OCI-LY1 (cell line): ENCODE results near the gene ARMC9.

Experiments
- H2AFZ ChIP-seq: fragments of 200-600 bp; sonication (generic), shearing (Covaris generic); 2 replicates; pipeline ENCODE4 v1.6.0; 2014; ENCODE audit warnings: antibody characterized with exemption, mild to moderate bottlenecking, low read length
- H3F3A ChIP-seq: fragments of 200-600 bp; sonication (generic), shearing (Covaris generic); 2 replicates; pipeline ENCODE4 v1.6.0; 2014; ENCODE audit warnings: mild to moderate bottlenecking, antibody characterized with exemption, low read length, moderate library complexity; ENCODE audit not compliant: insufficient read depth
- H3K27ac ChIP-seq: fragments of 200-600 bp; sonication (generic); 2 replicates; pipeline ENCODE4 v1.5.1; 2014; ENCODE audit warnings: low read length, mixed run types, mild to moderate bottlenecking, low read depth; ENCODE audit not compliant: poor library complexity, severe bottlenecking
- H3K27me3 ChIP-seq: fragments of 200-600 bp; sonication (generic); 2 replicates; pipeline ENCODE4 v1.6.0; 2014; ENCODE audit warnings: antibody characterized with exemption, mild to moderate bottlenecking, low read length, moderate library complexity; ENCODE audit not compliant: insufficient read depth
- H3K36me3 ChIP-seq: fragments of 200-600 bp; sonication (generic); 2 replicates; pipeline ENCODE4 v1.6.1; 2014; ENCODE audit warnings: mild to moderate bottlenecking, antibody characterized with exemption, low read length, moderate library complexity, mixed read lengths; ENCODE audit not compliant: insufficient read depth
- H3K4me1 ChIP-seq: fragments of 200-600 bp; sonication (generic); 2 replicates; pipeline ENCODE4 v1.5.1; 2014; ENCODE audit warnings: mild to moderate bottlenecking, low read length, moderate library complexity; ENCODE audit not compliant: insufficient read depth, severe bottlenecking
- H3K4me2 ChIP-seq: fragments of 200-600 bp; sonication (generic), shearing (Covaris generic); 2 replicates; pipeline ENCODE4 v1.6.1; 2014; ENCODE audit warnings: low read length
- H3K4me3 ChIP-seq: fragments of 200-600 bp; sonication (generic); 2 replicates; pipeline ENCODE4 v1.5.1; 2014; ENCODE audit warnings: low read length, low read depth, mild to moderate bottlenecking, mixed read lengths; ENCODE audit not compliant: poor library complexity, severe bottlenecking
- H3K79me2 ChIP-seq: fragments of 200-600 bp; shearing (Covaris generic); 2 replicates; pipeline ENCODE4 v1.6.1; 2016; ENCODE audit warnings: mixed run types, low read length, mixed read lengths; ENCODE audit not compliant: insufficient read depth
- H3K9ac ChIP-seq: fragments of 200-600 bp; sonication (generic), shearing (Covaris generic); 2 replicates; pipeline ENCODE4 v1.6.1; 2014; ENCODE audit warnings: mild to moderate bottlenecking, low read length, mixed read lengths
- H3K9me2 ChIP-seq: fragments of 200-600 bp; sonication (generic), shearing (Covaris generic); 2 replicates; pipeline ENCODE4 v1.6.1; 2014; ENCODE audit warnings: low read depth, mild to moderate bottlenecking, low read length, mixed read lengths
- H3K9me3 ChIP-seq: fragments of 200-600 bp; shearing (Covaris generic); 2 replicates; pipeline ENCODE4 v1.6.1; 2014; ENCODE audit warnings: low read length, mixed read lengths
- H4K20me1 ChIP-seq: fragments of 200-600 bp; sonication (generic), shearing (Covaris generic); 2 replicates; pipeline ENCODE4 v1.6.0; 2016; ENCODE audit warnings: mild to moderate bottlenecking, low read length; ENCODE audit not compliant: insufficient read depth
- CTCF ChIP-seq: fragments of 200-600 bp; sonication (generic), shearing (Covaris generic); IDR thresholded peaks from 2 replicates; pipeline ENCODE4 v1.5.1; 2017; ENCODE audit warnings: mild to moderate bottlenecking, antibody characterized with exemption, low read length, moderate library complexity, mixed read lengths
- EZH2 ChIP-seq: fragments of 200-600 bp; sonication (generic), shearing (Covaris generic); IDR thresholded peaks from 2 replicates; pipeline ENCODE4 v1.8.0; 2017; ENCODE audit warnings: borderline replicate concordance, mixed run types, mild to moderate bottlenecking, antibody characterized with exemption, low read length, moderate library complexity, mixed read lengths

The ARMC9 gene

GRCh38 chr2:231319867-231320266, 121.4 kb downstream of the ARMC9 start:
- Histone ChIP-seq H3K79me2 (no peaks in the 10 kb centered on the region), H3K4me2 (no peak overlapping the region), H3K4me1 (peaks cover 10% of the 10 kb centered on the region), H3F3A (no peaks in the 10 kb centered on the region), H2AFZ (no peak overlapping the region), H4K20me1 (no peaks in the 10 kb centered on the region), H3K9me2 (no peaks in the 10 kb centered on the region), H3K36me3 (no peaks in the 10 kb centered on the region; the same call in 1 of the 2 replicates), H3K4me3 (no peak overlapping the region), H3K27me3 (peaks cover 17% of the 10 kb centered on the region; the same call in 1 of the 2 replicates), H3K27ac (no peak overlapping the region), H3K9me3 (peaks cover 11% of the 10 kb centered on the region; the same call in 1 of the 2 replicates), H3K9ac (no peak overlapping the region)
- TF ChIP-seq EZH2 (no peak), CTCF (no peak)

- Histone ChIP-seq H3K4me1 (peaks cover 7% of the 10 kb centered on the region), H3K4me2 (no peak overlapping the region), H3K36me3 (no peaks in the 10 kb centered on the region; the same call in 1 of the 2 replicates), H3K9ac (no peak overlapping the region), H3K27ac (no peak overlapping the region), H3K79me2 (no peaks in the 10 kb centered on the region), H3K9me2 (no peaks in the 10 kb centered on the region), H3K27me3 (peaks cover 17% of the 10 kb centered on the region; the same call in 1 of the 2 replicates), H3F3A (no peaks in the 10 kb centered on the region), H4K20me1 (no peaks in the 10 kb centered on the region), H3K4me3 (no peak overlapping the region), H3K9me3 (peaks cover 8% of the 10 kb centered on the region; the same call in 1 of the 2 replicates), H2AFZ (no peak overlapping the region)
- TF ChIP-seq EZH2: no peak
- no peak for TF ChIP-seq CTCF
Measured at GRCh38 chr2:231321021-231321420, 122.6 kb downstream of the ARMC9 start.

GRCh38 chr2:231321556-231322334, 123.3 kb downstream of the ARMC9 start:
- no peaks in the 10 kb centered on the region for H3K9me2 ChIP-seq
- H3K4me3 ChIP-seq: no peak overlapping the region
- H2AFZ ChIP-seq: no peak overlapping the region
- H3K36me3 ChIP-seq: no peaks in the 10 kb centered on the region; the same call in 1 of the 2 replicates
- no peak overlapping the region for H3K27ac ChIP-seq
- TF ChIP-seq EZH2 (no peak), CTCF (no peak)
- peaks cover 7% of the 10 kb centered on the region for H3K4me1 ChIP-seq
- H4K20me1 ChIP-seq: no peaks in the 10 kb centered on the region
- no peak overlapping the region; the same call in 1 of the 2 replicates for H3K4me2 ChIP-seq
- no peaks in the 10 kb centered on the region for H3K79me2 ChIP-seq
- H3K27me3 ChIP-seq: peaks cover 14% of the 10 kb centered on the region; the same call in 1 of the 2 replicates
- peaks cover 5% of the 10 kb centered on the region; the same call in 1 of the 2 replicates for H3K9me3 ChIP-seq
- no peak overlapping the region for H3K9ac ChIP-seq
- H3F3A ChIP-seq: no peaks in the 10 kb centered on the region
